Activated CD4-positive, alpha-beta T cell treated with anti-CD3 and anti-CD28 coated beads for 36 hours (primary cell): Measurements from ENCODE around the gene GPR107. TPM values are rescaled to one million over a fixed set of nuclear protein-coding genes. Genes with fewer than 3 reads are reported as not detected.
"Not testable (repeated sequence)": the region's sequence is repeated elsewhere in the genome, so short reads cannot be mapped to it uniquely, and the experiment has no call there.

ENCODE experiments used
- ATAC-seq: fragments of 200-7000 bp; cut with Tn5 transposase; one replicate; pipeline ENCODE4 v1.10.0; 2021; ENCODE audit warnings: mild to moderate bottlenecking, moderate library complexity
- CTCF ChIA-PET: fragments of 350-600 bp; sonication (Branson Sonifier 250); formaldehyde crosslinking; loops from one replicate; lab custom pipeline; 2021; ENCODE audit warnings: antibody characterized with exemption; lab: Charles Lee
- POLR2A ChIA-PET: fragments of 350-600 bp; sonication (Branson Sonifier 250); formaldehyde crosslinking; loops from one replicate; lab custom pipeline; 2021; ENCODE audit warnings: antibody characterized with exemption, inconsistent platforms; lab: Charles Lee
- DNase-seq: peaks from one replicate; pipeline ENCODE4 v3.0.0-alpha.2; 2020
- H3K27ac Mint-ChIP-seq: one replicate; pipeline ENCODE4 v1.8.0; 2021; ENCODE audit warnings: mixed read lengths
- H3K27me3 Mint-ChIP-seq: one replicate; pipeline ENCODE4 v1.8.0; 2021; ENCODE audit warnings: mixed read lengths
- H3K36me3 Mint-ChIP-seq: one replicate; pipeline ENCODE4 v1.8.0; 2021; ENCODE audit warnings: low read depth, mixed read lengths
- H3K4me1 Mint-ChIP-seq: one replicate; pipeline ENCODE4 v1.8.0; 2021; ENCODE audit warnings: mixed read lengths
- H3K4me3 Mint-ChIP-seq: one replicate; pipeline ENCODE4 v1.8.0; 2021; ENCODE audit warnings: mild to moderate bottlenecking, moderate library complexity, mixed read lengths
- H3K9me3 Mint-ChIP-seq: one replicate; pipeline ENCODE4 v1.8.0; 2021; ENCODE audit warnings: low read depth, mixed read lengths
- intact Hi-C, 2 experiments: fragments of 100-400 bp; cut with DNase I in 1 of 2; cut with micrococcal nuclease in 1 of 2; formaldehyde crosslinking; loops; one replicate each; pipeline versions ENCODE4 v1.14.2 to v1.15.1; 2022 to 2024; cut with DNase I, micrococcal nuclease
- total RNA-seq, 2 experiments: library from RNA; stranded (reverse); gene quantifications; one replicate each; pipeline ENCODE4 v1.2.3, GENCODE V29; 2021

Gene GPR107
- total RNA-seq, 2 experiments from 2014 or later: 17.7 to 19.7 TPM

GRCh38 chr9:130017510-130017909, 36.2 kb upstream of the GPR107 start:
- intact Hi-C loops: loop anchor here (2.0 kb wide), 2 partner anchors 17 to 19 kb away; no protein-coding TSS in a partner anchor
- not testable (repeated sequence) for H3K9me3 Mint-ChIP-seq, H3K4me3 Mint-ChIP-seq, DNase-seq, H3K27me3 Mint-ChIP-seq, ATAC-seq
- H3K27ac Mint-ChIP-seq: peak overlapping the region; percentile 96
- ChIA-PET CTCF (interaction anchor here (0.9 to 1.7 kb wide), 10 partner anchors 8 to 129 kb away, joined by 3 to 17 read pairs (median 4); no protein-coding TSS in a partner anchor), POLR2A (interaction anchor here (0.6 to 2.7 kb wide), 10 partner anchors 9 to 88 kb away, joined by 3 to 24 read pairs (median 6); no protein-coding TSS in a partner anchor)
- peaks cover 67% of the 10 kb centered on the region for H3K36me3 Mint-ChIP-seq
- peaks cover 86% of the 10 kb centered on the region for H3K4me1 Mint-ChIP-seq

GRCh38 chr9:130018265-130018664, 35.4 kb upstream of the GPR107 start:
- peak; percentile 27 for ATAC-seq
- Mint-ChIP-seq H3K36me3 (peaks cover 65% of the 10 kb centered on the region), H3K27ac (peak overlapping the region; percentile 96)

GRCh38 chr9:130020618-130021017, 33.1 kb upstream of the GPR107 start:
- ChIA-PET CTCF (interaction anchor here (0.9 to 2.4 kb wide), 7 partner anchors 8 to 26 kb away, joined by 3 to 7 read pairs (median 5); no protein-coding TSS in a partner anchor), POLR2A (interaction anchor here (0.6 to 1.8 kb wide), 6 partner anchors 8 to 134 kb away, joined by 4 to 14 read pairs (median 7); no protein-coding TSS in a partner anchor)
- Mint-ChIP-seq H3K4me1 (peaks cover 93% of the 10 kb centered on the region), H3K36me3 (peaks cover 67% of the 10 kb centered on the region), H3K9me3 (peaks cover 3% of the 10 kb centered on the region), H3K27me3 (no peaks in the 10 kb centered on the region), H3K27ac (peak overlapping the region; percentile 98), H3K4me3 (peak overlapping the region; percentile 52)
- DNase-seq (no peak), ATAC-seq (no peak)
- intact Hi-C loops: loop anchor here (1.0 to 5.0 kb wide), 4 partner anchors 8 to 88 kb away; no protein-coding TSS in a partner anchor

More at GRCh38 chr9:130018265-130018664, 35.4 kb upstream of the GPR107 start:
- H3K4me3 Mint-ChIP-seq: no peak overlapping the region
- DNase-seq: peak; percentile 61
- no peaks in the 10 kb centered on the region for H3K27me3 Mint-ChIP-seq
- peaks cover 86% of the 10 kb centered on the region for H3K4me1 Mint-ChIP-seq
- peaks cover 3% of the 10 kb centered on the region for H3K9me3 Mint-ChIP-seq
- ChIA-PET POLR2A (interaction anchor here (0.5 to 2.7 kb wide), 4 partner anchors 10 to 45 kb away, joined by 3 to 24 read pairs (median 4); no protein-coding TSS in a partner anchor), CTCF (interaction anchor here (0.5 to 1.7 kb wide), 5 partner anchors 20 to 45 kb away, joined by 3 to 7 read pairs (median 3); no protein-coding TSS in a partner anchor)
- intact Hi-C loops: no loop called here

GRCh38 chr9:130021123-130021522, 32.6 kb upstream of the GPR107 start:
- Mint-ChIP-seq H3K4me3 (peak overlapping the region; percentile 52), H3K4me1 (peaks cover 97% of the 10 kb centered on the region), H3K27ac (peak overlapping the region; percentile 98), H3K36me3 (peaks cover 68% of the 10 kb centered on the region), H3K27me3 (no peaks in the 10 kb centered on the region), H3K9me3 (peaks cover 3% of the 10 kb centered on the region)
- ATAC-seq (no peak), DNase-seq (no peak)
- POLR2A ChIA-PET: interaction anchor here (1.8 kb wide), 1 partner anchor 134 kb away, joined by 7 read pairs; no protein-coding TSS in a partner anchor
- CTCF ChIA-PET: interaction anchor here (1.1 to 2.4 kb wide), 6 partner anchors 8 to 84 kb away, joined by 3 to 7 read pairs (median 4); no protein-coding TSS in a partner anchor
- intact Hi-C loops: loop anchor here (1.0 to 5.0 kb wide), 2 partner anchors 13 to 89 kb away; no protein-coding TSS in a partner anchor

GRCh38 chr9:130021842-130022241, 31.9 kb upstream of the GPR107 start:
- Mint-ChIP-seq H3K27ac (peak overlapping the region; percentile 98), H3K4me1 (peaks cover 97% of the 10 kb centered on the region), H3K36me3 (peaks cover 67% of the 10 kb centered on the region)
- not testable (repeated sequence) for H3K9me3 Mint-ChIP-seq, H3K27me3 Mint-ChIP-seq, ATAC-seq, H3K4me3 Mint-ChIP-seq, DNase-seq
- ChIA-PET CTCF (interaction anchor here (0.6 to 2.4 kb wide), 7 partner anchors 8 to 84 kb away, joined by 3 to 7 read pairs (median 4); no protein-coding TSS in a partner anchor), POLR2A (interaction anchor here (0.7 kb wide), 2 partner anchors 9 to 65 kb away, joined by 3 to 8 read pairs; no protein-coding TSS in a partner anchor)
- intact Hi-C loops: loop anchor here (1.0 to 5.0 kb wide), 4 partner anchors 12 to 90 kb away; no protein-coding TSS in a partner anchor

- ATAC-seq (no peak), DNase-seq (no peak)
- POLR2A ChIA-PET: interaction anchor here (0.5 to 1.5 kb wide), 18 partner anchors 12 to 134 kb away, joined by 3 to 8 read pairs (median 5); no protein-coding TSS in a partner anchor
- Mint-ChIP-seq H3K9me3 (no peaks in the 10 kb centered on the region), H3K4me1 (peaks cover 97% of the 10 kb centered on the region), H3K36me3 (peaks cover 65% of the 10 kb centered on the region), H3K27me3 (no peaks in the 10 kb centered on the region), H3K27ac (peak overlapping the region; percentile 92), H3K4me3 (peak overlapping the region; percentile 50)
- intact Hi-C loops: loop anchor here in 1 of 2 experiments (2.0 to 5.0 kb wide), 3 partner anchors 14 to 90 kb away; no protein-coding TSS in a partner anchor
- CTCF ChIA-PET: interaction anchor here (0.7 to 1.1 kb wide), 4 partner anchors 13 to 136 kb away, joined by 3 to 6 read pairs (median 4); no protein-coding TSS in a partner anchor
Observed at GRCh38 chr9:130022566-130023143, 31.1 kb upstream of the GPR107 start.

GRCh38 chr9:130023144-130023787, 30.4 kb upstream of the GPR107 start:
- peaks cover 69% of the 10 kb centered on the region for H3K36me3 Mint-ChIP-seq
- peak; percentile 59 for ATAC-seq
- intact Hi-C loops: loop anchor here in 1 of 2 experiments (2.0 to 5.0 kb wide), 3 partner anchors 14 to 91 kb away; no protein-coding TSS in a partner anchor
- peak overlapping the region; percentile 50 for H3K4me3 Mint-ChIP-seq
- POLR2A ChIA-PET: interaction anchor here (0.5 to 1.5 kb wide), 17 partner anchors 13 to 135 kb away, joined by 3 to 7 read pairs (median 5); no protein-coding TSS in a partner anchor
- peaks cover 97% of the 10 kb centered on the region for H3K4me1 Mint-ChIP-seq
- CTCF ChIA-PET: interaction anchor here (0.7 to 1.1 kb wide), 5 partner anchors 12 to 137 kb away, joined by 3 to 6 read pairs (median 4); no protein-coding TSS in a partner anchor
- no peaks in the 10 kb centered on the region for H3K9me3 Mint-ChIP-seq
- H3K27ac Mint-ChIP-seq: peak overlapping the region; percentile 92
- H3K27me3 Mint-ChIP-seq: no peaks in the 10 kb centered on the region
- DNase-seq: no peak

GRCh38 chr9:130023994-130024596, 29.6 kb upstream of the GPR107 start:
- H3K27ac Mint-ChIP-seq: peak overlapping the region; percentile 92
- intact Hi-C loops: loop anchor here in 1 of 2 experiments (2.0 to 5.0 kb wide), 3 partner anchors 13 to 92 kb away; no protein-coding TSS in a partner anchor
- ChIA-PET POLR2A (interaction anchor here (0.5 to 1.5 kb wide), 4 partner anchors 16 to 44 kb away, joined by 4 to 7 read pairs (median 5); no protein-coding TSS in a partner anchor), CTCF (interaction anchor here (0.6 to 0.9 kb wide), 3 partner anchors 26 to 887 kb away, joined by 3 to 5 read pairs (median 3); no protein-coding TSS in a partner anchor)
- DNase-seq (no peak), ATAC-seq (no peak)
- H3K4me3 Mint-ChIP-seq: peak overlapping the region; percentile 50
- peaks cover 99% of the 10 kb centered on the region for H3K4me1 Mint-ChIP-seq
- H3K36me3 Mint-ChIP-seq: peaks cover 72% of the 10 kb centered on the region
- H3K9me3 Mint-ChIP-seq: no peaks in the 10 kb centered on the region
- no peaks in the 10 kb centered on the region for H3K27me3 Mint-ChIP-seq

GRCh38 chr9:130024597-130024994, 29.1 kb upstream of the GPR107 start:
- Mint-ChIP-seq H3K4me3 (peak overlapping the region; percentile 37), H3K9me3 (no peaks in the 10 kb centered on the region), H3K36me3 (peaks cover 73% of the 10 kb centered on the region), H3K4me1 (peaks cover 99% of the 10 kb centered on the region), H3K27me3 (no peaks in the 10 kb centered on the region), H3K27ac (peak overlapping the region; percentile 92)
- CTCF ChIA-PET: interaction anchor here (0.6 to 1.4 kb wide), 3 partner anchors 15 to 887 kb away, joined by 3 read pairs; no protein-coding TSS in a partner anchor
- ATAC-seq: no peak
- intact Hi-C loops: loop anchor here in 1 of 2 experiments (5.0 kb wide), 1 partner anchor 92 kb away; no protein-coding TSS in a partner anchor
- no peak for DNase-seq
- POLR2A ChIA-PET: interaction anchor here (1.3 kb wide), 1 partner anchor 15 kb away, joined by 5 read pairs; no protein-coding TSS in a partner anchor
